NCI-H146 treated with DMSO at 0.1 percent for 48 hours (cell line): ENCODE results near the gene MAU2.

Source experiments
- DNase-seq: peaks from one replicate; lab custom pipeline; 2025; ENCODE audit not compliant: unreplicated experiment; lab: John Stamatoyannopoulos, UW

MAU2 gene

GRCh38 chr19:19320361-19321140, at the start of gene MAU2, which contains the start of gene SUGP1:
TSS of gene MAU2 (plus strand) at chr19:19320829. CDS start at chr19:19320860, 31 bp downstream.
TSS of gene SUGP1 (minus strand) at chr19:19320509. CDS start at chr19:19320496, 13 bp downstream.
- peak; percentile 97 for DNase-seq

- no peak for DNase-seq
Measured at GRCh38 chr19:19271828-19272599, 48.6 kb upstream of the MAU2 start.

- DNase-seq: no peak
Measured at GRCh38 chr19:19274146-19274545, 46.5 kb upstream of the MAU2 start.

- DNase-seq: no peak
Measured at GRCh38 chr19:19274716-19275565, 45.7 kb upstream of the MAU2 start.

- no peak for DNase-seq
Measured at GRCh38 chr19:19276386-19276785, 44.2 kb upstream of the MAU2 start.

- no peak for DNase-seq
Measured at GRCh38 chr19:19276851-19277250, 43.8 kb upstream of the MAU2 start.

- DNase-seq: peak; percentile 81
Measured at GRCh38 chr19:19278315-19278714, 42.3 kb upstream of the MAU2 start.

- no peak for DNase-seq
Measured at GRCh38 chr19:19279062-19279612, 41.5 kb upstream of the MAU2 start.

- DNase-seq: no peak
Measured at GRCh38 chr19:19279853-19280252, 40.8 kb upstream of the MAU2 start.

GRCh38 chr19:19280561-19280960, 40.1 kb upstream of the MAU2 start:
- no peak for DNase-seq

- no peak for DNase-seq
Measured at GRCh38 chr19:19285686-19286085, 34.9 kb upstream of the MAU2 start.

- DNase-seq: no peak
Measured at GRCh38 chr19:19292607-19293006, 28.0 kb upstream of the MAU2 start.

GRCh38 chr19:19294914-19295313, 25.7 kb upstream of the MAU2 start:
- no peak for DNase-seq

- no peak for DNase-seq
Measured at GRCh38 chr19:19296953-19297689, 23.5 kb upstream of the MAU2 start.

- DNase-seq: no peak
Measured at GRCh38 chr19:19297759-19298158, 22.9 kb upstream of the MAU2 start.

GRCh38 chr19:19300613-19301012, 20.0 kb upstream of the MAU2 start:
- no peak for DNase-seq

GRCh38 chr19:19303411-19303810, 17.2 kb upstream of the MAU2 start:
- DNase-seq: no peak

GRCh38 chr19:19304186-19304965, 16.3 kb upstream of the MAU2 start:
- DNase-seq: no peak

- DNase-seq: no peak
Measured at GRCh38 chr19:19305066-19305465, 15.6 kb upstream of the MAU2 start.

GRCh38 chr19:19305696-19306095, 14.9 kb upstream of the MAU2 start:
- no peak for DNase-seq
